ENCODE results near the gene CSRNP3. TPM values are rescaled to one million over a fixed set of nuclear protein-coding genes. Genes with fewer than 3 reads are reported as not detected.
"Not testable (repeated sequence)": the region's sequence is repeated elsewhere in the genome, so short reads cannot be mapped to it uniquely, and the experiment has no call there.

CSRNP3 gene
- total RNA-seq, 2 donors from 2014 or later = not detected

DNA sequence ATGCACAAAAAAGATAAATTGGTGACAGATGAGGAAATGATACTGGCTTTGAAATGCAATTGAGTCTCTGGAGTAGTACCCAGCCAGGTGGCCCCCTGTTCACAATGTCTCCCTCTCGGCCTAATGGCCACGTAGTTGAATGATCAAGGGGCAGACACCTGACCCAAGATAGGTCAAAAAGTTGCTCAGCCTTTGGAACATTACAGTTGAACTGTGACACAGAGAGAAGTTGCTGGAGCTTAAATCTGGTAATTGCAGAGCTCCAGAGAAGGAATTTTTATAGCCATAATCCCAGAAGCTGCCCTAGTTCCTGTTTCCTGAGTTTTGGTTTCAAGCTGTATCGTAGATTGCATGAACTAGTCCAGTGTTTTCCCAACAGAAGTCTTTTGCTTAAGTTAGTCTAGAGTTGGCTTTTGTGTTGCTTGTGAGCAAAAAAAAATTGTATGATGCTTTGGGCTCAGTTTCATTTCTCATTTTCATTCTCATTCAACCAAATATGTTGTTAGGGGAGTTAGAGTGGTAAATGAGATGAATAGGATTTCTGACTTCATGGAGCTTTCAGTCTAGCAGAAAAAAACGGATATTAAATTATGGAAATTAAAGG lies 117.9 kb downstream of the CSRNP3 start:
- no peak overlapping the region for H3K4me3 Mint-ChIP-seq
- H3K9me3 Mint-ChIP-seq = peaks cover 3 to 4% of the 10 kb centered on the region in 2 donors
- H3K36me3 Mint-ChIP-seq (ENCODE audit: insufficient read depth in 2 of 2) = peaks cover 0 to 3% of the 10 kb centered on the region in 2 donors
- ATAC-seq (replicated peaks in 1 of 2) (no peak), DNase-seq (no peak)
- H3K27ac Mint-ChIP-seq = no peak overlapping the region
- H3K27me3 Mint-ChIP-seq (ENCODE audit: low read depth) = no peaks in the 10 kb centered on the region
- H3K4me1 Mint-ChIP-seq (ENCODE audit: low read depth) = no peaks in the 10 kb centered on the region

- H3K36me3 Mint-ChIP-seq (ENCODE audit: insufficient read depth in 2 of 2); H3K27ac Mint-ChIP-seq; H3K27me3 Mint-ChIP-seq (ENCODE audit: low read depth); H3K9me3 Mint-ChIP-seq; ATAC-seq (replicated peaks in 1 of 2); DNase-seq; H3K4me3 Mint-ChIP-seq; H3K4me1 Mint-ChIP-seq (ENCODE audit: low read depth): not testable (repeated sequence)
Measured at GRCh38 chr2:165590999-165591398, 121.5 kb downstream of the CSRNP3 start.

DNA sequence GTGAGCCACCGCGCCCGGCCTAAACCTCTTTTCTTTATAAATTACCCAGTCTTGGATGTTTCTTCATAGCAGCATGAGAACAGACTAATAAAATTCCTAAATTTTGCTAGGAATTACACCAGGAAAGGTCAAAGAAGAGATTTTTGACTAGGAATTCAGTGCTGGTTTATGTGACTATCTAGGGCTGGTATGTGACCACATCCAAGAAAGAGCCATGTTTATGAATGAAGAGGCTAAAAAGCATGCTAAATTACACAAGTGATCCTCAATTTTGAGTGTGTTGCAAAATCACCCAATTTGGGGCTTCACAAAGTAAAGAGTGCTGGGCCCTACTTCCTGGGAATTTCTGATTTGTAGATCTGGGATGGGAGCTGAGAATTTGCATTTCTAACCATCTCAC lies 123.6 kb downstream of the CSRNP3 start:
- Mint-ChIP-seq H3K36me3 (ENCODE audit: insufficient read depth in 2 of 2) (peaks cover 0 to 3% of the 10 kb centered on the region in 2 donors), H3K9me3 (peaks cover 3 to 4% of the 10 kb centered on the region in 2 donors), H3K27me3 (ENCODE audit: low read depth) (no peaks in the 10 kb centered on the region), H3K4me1 (ENCODE audit: low read depth) (no peaks in the 10 kb centered on the region), H3K27ac (no peak overlapping the region), H3K4me3 (no peak overlapping the region)
- no peak for ATAC-seq (replicated peaks in 1 of 2)
- no peak for DNase-seq

- Mint-ChIP-seq H3K27ac (no peak overlapping the region), H3K27me3 (ENCODE audit: low read depth) (no peaks in the 10 kb centered on the region), H3K9me3 (peaks cover 3 to 4% of the 10 kb centered on the region in 2 donors), H3K36me3 (ENCODE audit: insufficient read depth in 2 of 2) (peaks cover 0 to 3% of the 10 kb centered on the region in 2 donors), H3K4me1 (ENCODE audit: low read depth) (no peaks in the 10 kb centered on the region), H3K4me3 (no peak overlapping the region)
- ATAC-seq (replicated peaks in 1 of 2) (no peak), DNase-seq (no peak)
Measured at GRCh38 chr2:165594231-165594934, 124.9 kb downstream of the CSRNP3 start.

GRCh38 chr2:165594935-165595255 lies 125.4 kb downstream of the CSRNP3 start:
- Mint-ChIP-seq H3K4me3 (no peak overlapping the region), H3K27me3 (ENCODE audit: low read depth) (no peaks in the 10 kb centered on the region), H3K27ac (no peak overlapping the region), H3K9me3 (peaks cover 3 to 4% of the 10 kb centered on the region in 2 donors), H3K4me1 (ENCODE audit: low read depth) (no peaks in the 10 kb centered on the region), H3K36me3 (ENCODE audit: insufficient read depth in 2 of 2) (peaks cover 0 to 3% of the 10 kb centered on the region in 2 donors)
- ATAC-seq (replicated peaks in 1 of 2) = no peak
- no peak for DNase-seq

DNA sequence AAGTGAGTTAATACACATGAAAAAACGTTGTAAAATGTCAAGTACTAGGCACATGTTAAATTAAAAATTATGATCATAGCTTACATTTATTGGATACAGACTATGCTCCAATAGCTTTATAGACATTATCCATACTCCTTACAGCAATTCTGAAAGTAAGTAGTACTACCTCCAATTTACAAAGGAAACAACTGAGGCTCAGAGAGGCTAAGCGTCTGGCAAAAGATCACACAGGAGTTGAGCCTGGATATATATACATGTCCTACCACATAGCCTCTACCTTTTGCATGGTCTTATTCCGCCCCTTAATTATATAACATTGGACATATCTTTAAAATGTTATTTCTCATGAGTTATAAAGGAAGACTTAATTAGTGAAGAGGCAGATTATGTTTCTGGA lies 127.3 kb downstream of the CSRNP3 start:
- H3K4me1 Mint-ChIP-seq (ENCODE audit: low read depth) = no peaks in the 10 kb centered on the region
- ATAC-seq (replicated peaks in 1 of 2) (no peak), DNase-seq (no peak)
- H3K4me3 Mint-ChIP-seq = no peak overlapping the region
- no peak overlapping the region for H3K27ac Mint-ChIP-seq
- H3K36me3 Mint-ChIP-seq (ENCODE audit: insufficient read depth in 2 of 2) = no peaks in the 10 kb centered on the region
- no peaks in the 10 kb centered on the region for H3K27me3 Mint-ChIP-seq (ENCODE audit: low read depth)
- H3K9me3 Mint-ChIP-seq = no peaks in the 10 kb centered on the region

GRCh38 chr2:165601065-165601830 lies 131.8 kb downstream of the CSRNP3 start:
- no peaks in the 10 kb centered on the region for H3K9me3 Mint-ChIP-seq
- no peak overlapping the region for H3K4me3 Mint-ChIP-seq
- H3K27me3 Mint-ChIP-seq (ENCODE audit: low read depth) = no peaks in the 10 kb centered on the region
- no peaks in the 10 kb centered on the region for H3K4me1 Mint-ChIP-seq (ENCODE audit: low read depth)
- ATAC-seq (replicated peaks in 1 of 2) (no peak), DNase-seq (no peak)
- H3K27ac Mint-ChIP-seq = no peak overlapping the region
- no peaks in the 10 kb centered on the region for H3K36me3 Mint-ChIP-seq (ENCODE audit: insufficient read depth in 2 of 2)

- no peak for ATAC-seq (replicated peaks in 1 of 2)
- H3K9me3 Mint-ChIP-seq = no peaks in the 10 kb centered on the region
- H3K36me3 Mint-ChIP-seq (ENCODE audit: insufficient read depth in 2 of 2) = no peaks in the 10 kb centered on the region
- no peak overlapping the region for H3K4me3 Mint-ChIP-seq
- no peak overlapping the region for H3K27ac Mint-ChIP-seq
- DNase-seq = no peak
- H3K27me3 Mint-ChIP-seq (ENCODE audit: low read depth) = no peaks in the 10 kb centered on the region
- no peaks in the 10 kb centered on the region for H3K4me1 Mint-ChIP-seq (ENCODE audit: low read depth)
Measured at GRCh38 chr2:165601928-165602521, 132.5 kb downstream of the CSRNP3 start.

- Mint-ChIP-seq H3K4me1 (ENCODE audit: low read depth) (peaks cover 7% of the 10 kb centered on the region), H3K36me3 (ENCODE audit: insufficient read depth in 2 of 2) (no peaks in the 10 kb centered on the region), H3K27me3 (ENCODE audit: low read depth) (no peaks in the 10 kb centered on the region), H3K27ac (no peak overlapping the region), H3K4me3 (no peak overlapping the region), H3K9me3 (no peaks in the 10 kb centered on the region)
- ATAC-seq (replicated peaks in 1 of 2) = no peak
- DNase-seq = no peak
Measured at GRCh38 chr2:165609672-165610071, 140.2 kb downstream of the CSRNP3 start.

- H3K27ac Mint-ChIP-seq = no peak overlapping the region
- peaks cover 7% of the 10 kb centered on the region for H3K4me1 Mint-ChIP-seq (ENCODE audit: low read depth)
- no peaks in the 10 kb centered on the region for H3K9me3 Mint-ChIP-seq
- H3K4me3 Mint-ChIP-seq = no peak overlapping the region
- ATAC-seq (replicated peaks in 1 of 2) (no peak), DNase-seq (no peak)
- H3K27me3 Mint-ChIP-seq (ENCODE audit: low read depth) = no peaks in the 10 kb centered on the region
- H3K36me3 Mint-ChIP-seq (ENCODE audit: insufficient read depth in 2 of 2) = no peaks in the 10 kb centered on the region
Measured at GRCh38 chr2:165610591-165611029, 141.1 kb downstream of the CSRNP3 start.

DNA sequence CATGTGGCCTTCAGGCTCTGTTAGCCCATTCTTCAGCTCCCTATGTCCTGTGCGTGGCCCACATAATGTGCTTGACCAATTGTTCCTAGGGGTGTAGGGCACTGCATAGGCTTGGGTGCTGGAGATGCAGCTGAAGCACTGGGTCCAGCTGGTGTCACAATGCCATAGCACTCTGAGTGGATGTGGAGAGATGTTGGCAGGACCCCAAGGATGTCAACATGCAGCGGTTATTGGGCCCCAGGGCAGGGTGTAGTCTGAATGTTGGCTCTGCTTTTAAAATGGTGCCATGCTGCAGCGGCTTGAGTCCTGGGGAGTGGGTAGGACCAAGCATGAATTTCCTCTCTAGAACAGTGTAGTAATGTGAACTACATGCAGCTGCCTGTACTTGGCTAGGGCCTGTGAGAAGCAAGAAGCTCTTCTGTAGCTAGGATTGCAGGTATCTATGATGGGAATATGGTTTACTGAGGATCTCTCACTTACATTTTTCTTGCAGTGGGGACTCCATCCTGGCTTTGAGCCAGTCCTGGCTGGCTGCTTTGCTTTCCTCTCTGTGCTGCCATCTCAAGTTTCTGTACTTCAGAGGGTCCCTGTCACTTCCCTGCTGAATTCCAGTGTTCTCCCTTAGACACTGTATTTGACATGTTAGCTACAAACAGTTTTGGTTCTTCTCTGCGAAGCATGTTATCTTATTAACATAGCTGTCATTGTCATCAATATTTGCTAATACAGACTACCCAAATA lies 148.4 kb downstream of the CSRNP3 start:
- ATAC-seq (replicated peaks in 1 of 2) (no peak), DNase-seq (no peak)
- no peaks in the 10 kb centered on the region for H3K36me3 Mint-ChIP-seq (ENCODE audit: insufficient read depth in 2 of 2)
- H3K27ac Mint-ChIP-seq = no peak overlapping the region
- peaks cover 0 to 3% of the 10 kb centered on the region in 2 donors for H3K9me3 Mint-ChIP-seq
- no peaks in the 10 kb centered on the region for H3K27me3 Mint-ChIP-seq (ENCODE audit: low read depth)
- no peak overlapping the region for H3K4me3 Mint-ChIP-seq
- no peaks in the 10 kb centered on the region for H3K4me1 Mint-ChIP-seq (ENCODE audit: low read depth)

GRCh38 chr2:165618806-165619205 lies 149.3 kb downstream of the CSRNP3 start:
- ATAC-seq (replicated peaks in 1 of 2) = no peak
- no peaks in the 10 kb centered on the region for H3K36me3 Mint-ChIP-seq (ENCODE audit: insufficient read depth in 2 of 2)
- no peak for DNase-seq
- H3K4me1 Mint-ChIP-seq (ENCODE audit: low read depth) = no peaks in the 10 kb centered on the region
- peaks cover 0 to 3% of the 10 kb centered on the region in 2 donors for H3K9me3 Mint-ChIP-seq
- no peaks in the 10 kb centered on the region for H3K27me3 Mint-ChIP-seq (ENCODE audit: low read depth)
- no peak overlapping the region for H3K27ac Mint-ChIP-seq
- no peak overlapping the region for H3K4me3 Mint-ChIP-seq
